Measurements from ENCODE around the gene KRT86.
"Not testable (repeated sequence)": the region's sequence is repeated elsewhere in the genome, so short reads cannot be mapped to it uniquely, and the experiment has no call there.

Gene KRT86

DNA sequence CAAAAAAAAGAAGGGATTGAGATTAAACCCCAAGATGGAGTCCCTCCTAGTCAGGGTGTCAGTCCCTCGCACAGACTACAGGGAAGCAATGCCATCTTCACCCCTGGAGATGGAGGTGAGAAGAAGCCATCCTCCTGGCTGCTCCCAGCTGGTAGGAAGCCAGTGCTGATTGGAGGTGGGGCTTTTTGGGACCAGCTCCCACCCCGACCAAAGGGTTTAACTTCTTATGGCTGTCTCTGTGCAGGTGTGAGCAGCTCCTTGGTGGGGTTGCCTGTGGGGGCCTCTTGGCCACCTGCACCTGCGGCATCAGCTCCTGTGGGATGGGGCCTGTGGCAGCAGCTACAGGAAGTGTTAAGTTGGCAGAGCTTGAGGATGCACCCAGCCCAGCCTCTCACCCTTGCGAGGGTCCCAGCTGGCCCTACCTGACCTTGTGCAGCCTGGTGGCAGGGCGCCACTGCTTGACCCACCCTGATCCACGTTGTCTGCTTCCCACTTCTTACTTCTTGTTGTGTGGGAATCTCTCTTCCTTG is 3.8 kb upstream of the KRT86 start:
- DNase-seq, result no peak

DNA sequence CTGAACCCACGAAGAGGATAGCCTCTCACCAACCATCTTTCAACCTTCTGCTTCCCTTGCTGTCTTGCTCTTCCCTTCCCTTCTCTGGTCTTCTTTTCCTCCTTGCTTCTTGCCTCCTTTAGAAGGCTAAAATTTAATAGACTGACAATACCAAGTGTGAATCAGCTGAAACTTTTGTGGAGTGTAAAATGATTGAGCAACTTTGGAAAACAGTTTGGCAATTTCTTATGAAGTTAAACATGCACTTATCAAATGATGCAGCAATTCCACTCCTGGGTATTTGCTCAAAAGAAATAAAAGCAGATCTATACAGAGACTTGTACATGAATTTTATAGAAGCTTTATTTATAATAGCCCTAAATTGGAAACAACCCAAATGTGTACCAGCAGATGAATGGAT is 3.3 kb upstream of the KRT86 start:
- DNase-seq, result no peak

DNA sequence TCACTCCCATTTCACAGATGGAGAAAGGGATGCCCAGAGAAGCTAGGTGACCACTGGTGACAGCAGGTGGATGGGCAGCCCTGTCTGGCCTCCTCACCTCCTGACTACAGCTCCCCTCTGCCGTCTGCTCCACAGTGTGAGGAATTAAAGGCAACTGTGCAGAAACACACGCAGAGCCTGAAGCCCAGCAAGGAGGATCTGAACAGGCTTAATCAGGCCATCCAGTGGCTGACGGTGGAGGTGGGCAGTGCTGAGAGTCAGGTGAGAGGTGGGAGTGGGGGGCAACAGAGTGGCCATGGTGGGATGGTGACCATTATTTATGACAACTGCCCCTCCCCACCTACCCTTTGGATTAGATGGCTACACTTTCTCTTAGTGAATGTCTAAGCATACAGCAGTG is 1.2 kb downstream of the KRT86 start:
- DNase-seq, result no peak

DNA sequence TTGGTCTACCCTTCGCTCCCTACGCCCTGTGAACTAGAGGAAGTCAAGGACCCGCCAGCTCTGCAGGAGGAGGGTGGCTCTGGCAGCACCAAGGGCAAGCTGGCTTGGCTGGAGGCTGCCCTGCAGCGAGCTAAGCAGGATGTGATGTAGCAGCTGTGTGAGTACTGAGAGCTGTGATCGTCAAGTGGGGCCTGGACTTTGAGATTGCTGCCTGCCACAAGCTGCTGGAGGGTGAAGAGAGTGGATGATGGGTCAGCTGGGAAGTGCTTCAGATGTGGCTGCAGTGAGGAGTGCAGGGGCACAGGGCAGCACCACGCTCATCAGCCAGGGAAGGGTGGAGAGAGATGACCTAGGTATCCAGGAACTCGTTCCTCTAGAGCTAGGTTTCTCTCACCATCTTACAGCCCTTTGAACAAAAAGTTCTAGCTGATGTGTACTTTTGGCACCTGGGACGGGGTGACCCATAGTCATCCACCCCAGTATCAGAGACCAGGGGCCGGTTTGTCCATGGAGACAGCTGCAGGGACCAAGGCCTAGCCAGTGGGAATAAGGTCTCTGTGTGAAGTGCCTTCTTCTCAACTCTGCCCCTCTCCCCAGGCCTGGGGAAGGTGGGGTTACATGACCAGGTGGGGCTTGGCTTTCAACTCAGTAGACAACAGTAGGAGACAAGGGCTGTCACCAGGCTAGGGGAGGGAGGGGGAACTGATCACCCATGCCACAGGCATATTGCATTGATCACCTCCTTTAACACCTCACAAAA is 3.2 kb downstream of the KRT86 start:
- peak; percentile 82 for DNase-seq

DNA sequence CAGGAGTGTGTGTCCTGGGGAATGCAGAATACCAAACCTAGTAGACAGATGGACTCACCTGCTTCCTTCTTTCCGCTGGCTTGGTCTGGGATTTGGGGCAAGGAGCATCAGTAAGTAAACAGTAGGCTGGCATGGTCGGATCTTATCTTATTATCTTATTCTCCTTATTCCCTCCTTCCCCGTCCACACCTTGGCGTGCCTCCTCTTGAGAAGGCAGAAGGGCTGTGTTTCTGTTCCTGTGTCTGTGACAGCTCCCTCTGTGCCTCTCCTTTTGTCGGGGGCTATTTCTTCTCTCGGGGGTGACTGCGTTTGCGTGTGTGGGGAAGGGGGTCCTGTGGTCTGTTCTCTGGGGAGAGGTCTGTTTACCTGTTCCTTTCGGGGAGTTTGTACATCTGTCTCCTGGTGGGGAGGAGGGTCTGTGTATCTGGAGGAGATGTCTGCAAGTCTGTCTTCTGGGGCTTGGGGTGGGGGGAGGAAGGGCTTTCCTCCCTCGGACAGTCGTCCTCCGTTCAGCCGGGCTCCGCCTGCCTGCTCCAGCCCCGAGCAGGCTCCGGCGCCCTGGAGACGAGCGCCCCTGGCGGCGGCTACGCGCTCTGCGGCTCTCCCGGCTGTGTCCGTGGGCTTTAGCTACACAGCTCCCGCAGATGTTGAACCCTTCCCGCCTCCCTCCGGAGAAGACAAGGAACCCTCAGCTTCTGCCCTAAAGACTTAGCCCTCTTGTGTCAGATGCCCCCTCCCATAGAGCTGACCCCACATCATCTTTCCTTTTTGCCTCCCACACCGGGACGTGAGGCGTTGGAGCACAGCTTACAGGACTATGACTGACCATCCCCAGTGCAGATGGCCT is 4.4 kb downstream of the KRT86 start:
- DNase-seq, result peak; percentile 77

DNA sequence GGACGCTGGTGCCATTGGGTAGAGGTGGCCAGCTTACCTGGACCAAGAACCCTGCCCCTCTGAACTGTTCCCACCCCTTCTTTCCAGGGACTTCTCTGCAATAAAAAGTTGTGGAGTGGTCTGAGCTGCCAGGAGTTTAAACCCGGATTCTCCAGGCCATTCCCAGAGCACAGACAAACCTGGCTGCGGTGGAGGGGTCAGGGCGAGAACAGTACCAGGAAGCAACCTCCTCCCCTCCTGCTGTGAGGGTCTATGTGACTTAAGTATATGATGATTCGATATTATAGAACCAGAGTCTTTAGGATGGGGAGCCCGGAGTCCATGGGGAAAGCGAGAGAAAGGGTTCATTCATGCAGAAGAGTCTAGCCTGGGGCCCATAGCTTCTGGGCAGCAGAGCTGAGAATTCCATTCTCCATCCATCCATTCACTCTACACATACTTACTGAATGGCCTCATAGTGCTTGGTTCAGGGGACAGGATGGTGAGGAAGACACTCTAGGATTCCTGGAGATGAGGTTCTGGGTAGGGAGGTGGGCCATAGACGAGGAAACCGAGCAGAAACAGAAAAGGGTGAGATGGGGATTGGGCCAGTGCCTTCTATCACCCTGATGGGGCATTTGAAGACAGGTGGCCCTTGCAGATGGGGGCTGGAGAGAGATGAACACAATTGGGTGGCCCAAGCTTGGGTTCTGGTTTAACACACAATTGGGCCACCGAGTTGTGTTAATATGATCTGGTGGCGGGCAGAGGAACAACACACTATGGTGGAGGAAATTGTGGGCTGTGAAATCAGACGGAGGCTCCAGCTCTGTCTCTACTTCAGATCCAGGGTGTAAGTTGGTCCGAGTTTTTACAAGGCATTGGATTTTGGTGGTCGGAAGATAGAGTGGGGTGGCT is 5.2 kb downstream of the KRT86 start:
- DNase-seq, result no peak

DNA sequence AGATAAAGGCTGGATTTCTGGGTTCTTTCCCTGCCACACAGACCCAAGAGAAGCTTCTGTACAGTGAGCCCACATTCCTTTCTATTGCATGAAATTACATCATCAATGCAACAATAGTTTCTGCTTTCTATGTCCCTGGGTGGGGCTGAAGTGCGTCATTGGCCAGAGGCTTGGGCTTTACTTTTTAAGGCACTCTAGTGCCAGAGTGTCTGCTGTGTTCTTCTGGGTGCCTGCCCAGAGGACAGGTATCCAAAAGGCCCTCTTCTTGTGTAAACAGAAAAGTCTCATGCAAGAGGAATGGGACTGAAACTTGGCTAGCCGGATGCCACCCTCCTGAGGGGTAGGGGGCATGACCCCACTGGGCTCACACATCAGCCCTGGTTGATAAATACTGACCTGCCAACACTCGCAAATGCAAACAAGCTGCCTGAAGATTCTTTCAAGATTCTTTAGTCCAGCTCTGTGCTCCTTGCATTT is 5.9 kb downstream of the KRT86 start:
- peak; percentile 10 for DNase-seq

DNA sequence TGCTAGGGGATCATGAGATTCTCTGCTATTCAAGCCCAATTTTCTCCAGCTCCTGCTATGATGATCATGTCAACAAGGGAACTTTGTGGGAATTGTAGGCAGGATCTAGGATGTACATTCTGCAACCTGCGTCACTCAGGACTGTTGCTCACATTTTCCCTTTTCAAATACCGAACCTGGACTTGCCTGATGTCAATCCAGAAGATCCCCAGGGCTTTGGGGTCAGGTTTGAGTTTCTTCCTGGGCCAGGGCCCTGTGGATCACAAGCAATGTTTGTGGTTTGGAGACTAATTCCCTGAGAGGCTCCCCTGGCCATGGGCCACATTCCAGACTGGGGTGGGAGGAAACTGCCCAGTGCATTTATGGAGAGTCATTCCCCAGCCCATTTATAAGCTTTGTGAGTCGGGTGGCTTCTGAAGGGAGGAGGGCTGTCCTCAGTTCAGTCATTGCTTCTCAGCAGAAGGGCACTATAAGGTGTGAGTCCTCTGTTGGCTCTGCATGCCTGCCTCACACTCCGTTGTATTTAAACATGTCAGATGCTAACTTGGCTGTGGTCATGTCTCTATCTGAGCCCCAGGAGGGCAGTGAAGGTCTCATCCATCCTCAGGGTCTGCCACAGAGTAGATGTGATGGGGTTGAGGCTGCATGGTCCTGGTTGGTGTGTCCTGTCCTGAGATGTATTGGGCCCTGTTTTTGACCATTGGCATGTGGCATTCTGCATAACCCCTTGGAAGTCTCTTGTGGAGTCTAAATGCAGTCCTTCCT is 6.5 kb downstream of the KRT86 start:
- DNase-seq, result no peak

DNA sequence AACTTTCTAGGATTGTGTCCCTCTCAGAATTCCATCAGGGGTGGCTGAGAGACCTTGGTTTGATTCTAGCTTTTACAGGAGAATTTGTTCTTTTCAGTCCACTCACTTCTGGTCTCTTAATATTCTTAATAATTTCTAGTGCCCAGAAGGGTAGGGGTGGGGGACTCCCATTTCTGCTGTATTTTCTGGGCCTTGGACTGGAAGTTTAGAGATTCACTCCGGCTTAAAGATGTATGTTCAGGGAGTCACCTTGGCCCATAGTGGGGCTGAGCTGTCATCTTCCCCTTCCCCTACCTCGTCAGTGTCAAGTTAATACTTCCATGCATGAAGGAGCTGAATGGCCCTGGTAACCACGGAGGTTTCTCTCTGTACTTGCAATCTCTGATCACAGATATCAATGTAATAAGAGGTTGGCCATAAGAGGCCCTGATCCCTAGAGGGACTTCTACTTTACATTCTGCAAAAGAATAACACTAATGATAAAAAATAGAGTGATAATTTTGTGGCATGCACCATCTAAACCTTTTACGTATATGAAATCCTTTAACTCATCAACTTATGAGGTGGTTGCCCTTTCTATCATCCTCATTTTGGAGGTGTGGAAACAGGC is 10.2 kb downstream of the KRT86 start:
- no peak for DNase-seq

DNA sequence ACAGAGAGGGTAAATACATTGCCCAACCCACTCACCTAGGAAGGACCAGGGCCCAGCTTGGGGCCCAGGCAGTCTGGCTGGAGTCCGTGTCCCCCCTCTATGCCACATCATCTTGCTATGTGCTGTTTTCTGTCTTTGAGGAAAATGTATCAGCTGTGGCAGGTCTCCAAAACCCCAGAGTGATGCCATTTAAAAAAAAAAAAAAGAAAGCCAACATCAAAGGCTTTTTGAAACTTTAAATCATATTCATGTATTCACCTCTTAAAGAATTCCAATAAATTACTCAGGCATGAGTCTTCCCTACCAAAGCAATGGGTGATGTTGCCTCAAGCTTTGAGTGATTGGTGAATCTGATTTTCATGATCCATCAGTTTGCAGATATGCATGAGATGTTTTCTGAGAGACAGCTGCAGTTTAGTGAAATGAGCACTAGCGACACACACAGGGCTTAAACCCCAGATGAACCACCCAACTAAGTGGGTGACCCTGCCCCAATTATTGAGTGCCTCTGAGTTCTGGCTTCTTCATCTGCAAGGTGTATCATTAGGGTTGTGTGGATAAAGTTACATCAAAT is 10.8 kb downstream of the KRT86 start:
- no peak for DNase-seq

DNA sequence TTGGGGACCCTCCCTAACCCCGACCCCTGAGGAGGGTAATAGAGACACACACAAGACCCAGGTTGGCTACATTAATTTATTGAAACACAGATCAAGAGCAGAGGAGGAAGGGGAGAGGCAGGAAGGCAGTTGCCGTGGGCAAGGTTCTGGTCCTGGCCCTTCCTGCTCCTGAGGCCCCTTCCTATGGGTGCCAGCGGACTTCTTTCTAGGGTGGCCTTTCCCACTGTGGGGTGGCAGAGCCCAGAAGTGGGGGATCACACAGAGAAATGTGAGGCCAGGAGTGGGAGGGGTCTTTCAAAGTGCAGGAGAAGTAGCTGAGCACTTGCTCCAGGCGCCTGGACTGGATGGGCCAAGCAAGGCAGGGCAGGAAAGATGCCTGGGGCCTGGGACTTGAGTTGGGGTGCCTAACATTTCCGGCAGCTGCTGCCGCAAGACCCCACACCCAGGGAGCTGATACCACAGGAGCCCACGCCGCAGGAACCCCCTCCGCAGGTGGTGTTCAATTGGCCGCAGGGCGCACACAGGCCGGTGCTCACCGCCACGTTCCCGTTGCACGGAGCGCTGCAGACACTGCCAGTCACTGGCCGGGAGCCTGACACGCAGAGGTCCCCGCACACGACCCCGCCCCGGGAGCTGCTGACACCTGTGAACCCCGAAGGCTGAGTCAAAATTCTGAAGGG is 11.5 kb downstream of the KRT86 start:
- no peak for DNase-seq

DNA sequence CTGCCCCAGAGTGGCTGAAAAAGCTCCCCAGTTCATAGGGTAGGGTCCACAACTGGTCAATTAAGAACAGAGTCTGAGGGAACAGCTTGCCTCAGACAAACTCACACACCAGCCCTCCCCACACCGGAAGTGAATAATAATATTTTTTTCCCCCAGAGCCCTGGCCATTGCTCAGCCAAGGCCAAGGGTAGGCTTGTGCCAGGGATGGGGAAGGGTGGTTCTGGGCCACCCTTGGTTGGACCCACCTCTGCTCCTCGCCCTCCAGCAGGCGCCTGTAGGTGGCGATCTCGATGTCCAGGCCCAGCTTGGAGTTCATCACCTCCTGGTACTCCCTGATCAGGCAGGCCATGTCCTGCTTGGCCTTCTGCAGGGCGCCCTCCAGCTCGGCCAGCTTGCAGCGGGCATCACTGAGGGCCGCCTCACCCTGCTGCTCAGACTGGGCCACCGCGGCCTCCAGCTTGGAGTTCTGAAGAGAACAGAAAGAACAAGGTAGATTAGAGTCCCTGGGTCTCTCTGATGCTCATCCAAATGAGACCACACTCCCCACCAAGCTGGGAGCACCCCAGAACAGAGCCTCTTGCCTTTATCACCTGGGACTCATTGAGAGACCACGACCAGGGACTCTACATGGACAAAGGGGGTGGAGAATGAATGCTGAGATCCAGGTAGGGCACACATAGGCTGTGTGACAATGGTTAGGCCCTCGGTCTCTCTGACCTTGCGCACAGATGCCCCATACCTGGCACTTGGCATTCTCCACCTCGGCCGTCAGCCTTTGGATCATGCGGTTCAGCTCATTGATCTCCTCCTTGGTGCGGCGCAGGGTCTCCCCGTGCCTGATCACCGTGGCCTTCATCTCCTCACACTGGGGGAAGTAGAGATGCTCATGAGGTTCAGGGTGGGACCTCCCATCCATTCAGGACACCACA is 12.7 kb downstream of the KRT86 start:
- DNase-seq, result not testable (repeated sequence)

DNA sequence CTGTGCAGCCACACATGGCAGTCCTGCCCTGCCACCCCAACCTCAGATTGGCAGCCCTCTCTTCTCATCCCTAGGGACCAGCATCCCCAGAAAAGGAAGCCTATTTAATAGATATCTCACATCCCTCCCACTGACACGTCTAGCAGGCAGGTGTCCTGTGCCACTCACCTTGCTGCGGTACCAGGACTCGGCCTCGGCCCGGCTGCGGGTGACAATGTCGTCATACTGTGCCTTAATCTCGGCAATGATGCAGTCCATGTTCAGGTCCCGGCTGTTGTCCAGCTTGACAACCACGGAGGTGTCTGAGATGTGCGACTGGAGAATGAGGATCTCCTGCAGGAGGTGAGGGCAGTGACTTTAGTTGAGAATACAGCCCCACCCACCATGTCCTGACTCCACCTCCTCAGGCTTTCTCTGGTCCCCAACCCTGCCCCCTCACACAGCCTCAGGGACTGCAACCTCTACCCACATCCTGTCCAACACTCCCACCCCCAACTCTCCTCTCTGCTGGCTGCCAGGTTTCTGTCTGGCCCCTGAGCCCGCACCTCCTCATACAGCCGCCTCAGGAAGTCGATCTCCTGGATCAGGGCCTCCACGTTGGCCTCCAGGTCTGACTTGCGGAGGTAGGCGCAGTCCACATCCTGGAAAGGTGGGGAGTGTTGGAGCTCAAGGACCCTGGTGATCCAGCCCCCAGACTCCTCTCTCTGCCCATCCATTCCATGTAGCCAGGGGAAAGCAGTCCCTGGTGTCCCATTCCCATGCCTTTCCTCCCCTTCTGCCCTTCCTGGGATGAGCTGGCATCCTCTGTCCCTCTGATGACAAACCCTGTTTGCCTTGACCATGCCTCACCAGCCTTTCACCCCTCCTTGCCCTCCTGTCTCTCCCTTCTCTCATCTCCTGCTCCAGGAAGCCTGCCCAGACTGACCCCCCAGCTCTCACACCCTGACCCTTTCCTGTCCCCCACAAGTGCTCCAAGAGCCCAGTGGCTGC is 13.7 kb downstream of the KRT86 start:
- DNase-seq, result not testable (repeated sequence)

DNA sequence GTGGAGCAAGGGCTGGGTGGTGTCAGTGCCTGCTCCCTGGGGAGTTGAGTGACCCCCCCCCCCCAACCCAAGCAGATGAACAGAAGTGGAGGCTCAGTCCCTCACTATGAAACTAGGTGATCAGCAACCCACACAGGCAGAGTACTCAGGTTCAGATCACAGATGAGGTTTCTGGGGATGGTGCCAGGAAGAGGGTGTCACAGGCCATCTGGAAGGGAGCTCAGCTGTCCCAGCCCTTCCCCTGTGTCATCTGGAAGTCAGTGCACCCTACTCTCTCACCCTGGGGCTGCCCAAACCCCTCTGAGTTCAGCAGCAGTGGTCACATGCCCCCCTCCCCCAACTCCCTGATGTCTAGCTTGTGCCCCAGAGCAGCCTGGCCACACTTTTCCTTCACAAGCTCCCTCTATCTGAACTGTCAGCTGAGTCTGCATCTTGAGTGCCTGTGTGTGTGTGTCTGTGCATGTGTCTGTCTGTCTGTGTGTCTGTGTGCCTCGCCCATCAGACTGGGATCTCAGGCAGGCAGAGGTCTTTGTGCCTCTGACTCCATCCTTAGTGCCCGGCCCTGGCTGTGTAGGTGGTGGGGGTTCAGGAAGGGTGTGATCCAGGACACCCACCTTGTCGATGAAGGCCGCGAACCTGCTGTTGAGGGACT is 16.2 kb downstream of the KRT86 start:
- not testable (repeated sequence) for DNase-seq

DNA sequence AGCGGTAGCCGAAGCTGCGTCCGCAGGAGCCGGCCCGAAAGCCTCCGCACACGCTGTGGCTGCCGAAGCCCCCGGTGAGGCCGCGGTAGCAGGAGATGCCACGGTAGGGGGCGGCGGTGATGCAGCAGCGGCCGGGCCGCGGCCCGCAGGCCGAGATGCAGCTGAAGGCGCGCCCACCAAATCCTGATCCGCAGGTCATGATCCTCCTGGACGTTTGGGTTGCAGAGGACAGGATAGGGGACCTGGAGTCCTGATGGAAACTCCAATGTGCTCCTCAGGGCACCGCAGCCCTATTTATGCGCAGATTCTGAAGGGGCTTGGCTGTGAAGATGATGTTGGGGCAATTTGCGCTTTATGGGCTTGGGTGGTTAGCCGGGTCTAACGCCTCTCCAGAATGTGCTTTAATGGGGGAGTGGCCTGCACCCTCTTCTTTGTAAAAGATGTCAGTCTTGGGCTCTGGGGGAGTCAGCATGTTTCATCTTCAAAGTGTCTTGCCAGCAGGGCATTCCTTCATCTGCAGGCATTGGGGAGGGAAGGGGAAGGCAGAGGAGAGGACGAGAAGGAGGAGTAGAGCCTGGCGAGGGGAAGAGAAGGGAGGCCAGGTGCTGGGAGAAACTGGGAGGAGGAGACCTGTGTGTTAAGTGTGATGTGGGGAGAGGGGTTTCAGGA is 17.0 kb downstream of the KRT86 start, which contains the start of gene KRT81:
Gene KRT81, minus strand, starts transcription at position 268 of the 669 bp plus-strand sequence. Its CDS starts 69 bp downstream, at position 199.
- no peak for DNase-seq

DNA sequence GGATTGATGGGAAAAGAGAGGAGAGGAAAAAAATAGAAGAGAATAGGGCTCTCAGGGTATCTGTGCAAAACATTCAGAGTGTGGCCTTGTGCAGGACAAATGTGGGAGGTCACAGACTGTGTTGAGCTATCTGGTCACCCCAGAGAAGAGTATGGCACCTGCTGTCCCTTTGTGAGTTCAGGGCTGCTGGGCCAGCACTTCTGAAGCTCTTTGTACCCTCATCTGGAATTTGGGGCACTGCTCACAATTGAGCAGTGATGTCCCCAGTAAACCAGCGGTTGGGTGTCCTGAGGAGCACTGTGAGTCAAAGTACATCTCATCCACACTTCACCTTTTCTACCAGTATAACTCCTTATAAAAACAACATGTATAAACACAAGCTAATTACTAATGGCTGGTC is 19.5 kb downstream of the KRT86 start:
- no peak for DNase-seq

DNA sequence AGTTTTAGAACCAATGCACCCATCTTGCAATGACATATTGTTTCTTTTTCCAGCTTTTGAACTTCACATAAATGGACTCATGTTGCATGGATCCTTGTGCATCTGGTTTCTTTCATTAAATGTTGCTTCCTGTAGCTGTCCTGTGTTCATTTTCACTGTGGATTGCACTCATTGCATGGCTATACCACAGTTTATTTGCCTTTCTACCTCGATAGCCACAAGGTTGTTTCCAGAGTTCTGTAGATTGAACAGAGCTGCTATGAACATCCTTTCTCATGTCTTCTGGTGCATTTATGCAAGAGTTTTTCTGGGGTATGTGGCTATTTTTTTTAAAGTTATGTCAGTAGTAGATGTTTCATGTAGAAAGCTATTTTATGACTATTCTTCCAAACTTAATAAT is 20.4 kb downstream of the KRT86 start:
- DNase-seq, result no peak

All from NCI-H510A treated with DMSO at 0.1 percent for 48 hours (cell line).